CD4-positive, alpha-beta T cell treated with Interleukin-6 for 4 hours (primary cell): ENCODE data around the gene ANO5.
A peak's percentile ranks its signal among the peaks of the same experiment; 100 is the strongest.
"Not testable (repeated sequence)": the region's sequence is repeated elsewhere in the genome, so short reads cannot be mapped to it uniquely, and the experiment has no call there.

Experiments
- DNase-seq: peaks from one replicate; pipeline ENCODE4 v3.0.0-alpha.2; 2020; ENCODE audit warnings: mixed read lengths

ANO5 gene

DNA sequence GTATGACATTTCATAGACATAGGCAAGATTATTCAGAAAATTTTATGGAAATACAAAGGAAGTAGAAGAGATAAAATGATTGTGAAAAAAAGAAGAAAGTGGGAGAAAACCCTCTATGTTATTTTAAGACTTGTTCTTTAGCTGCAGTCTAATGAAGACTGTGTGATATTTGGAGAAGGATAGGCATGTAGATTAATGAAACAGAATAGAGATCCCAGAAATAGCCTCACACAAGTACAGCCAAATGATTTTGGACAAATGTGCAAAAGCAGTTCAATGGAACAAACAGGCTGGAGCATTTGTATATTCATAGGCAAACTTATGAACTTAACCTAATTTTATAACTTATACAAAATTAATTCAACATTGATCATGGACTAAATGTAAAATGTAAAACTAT lies 14.3 kb downstream of the ANO5 start:
- DNase-seq = no peak

DNA sequence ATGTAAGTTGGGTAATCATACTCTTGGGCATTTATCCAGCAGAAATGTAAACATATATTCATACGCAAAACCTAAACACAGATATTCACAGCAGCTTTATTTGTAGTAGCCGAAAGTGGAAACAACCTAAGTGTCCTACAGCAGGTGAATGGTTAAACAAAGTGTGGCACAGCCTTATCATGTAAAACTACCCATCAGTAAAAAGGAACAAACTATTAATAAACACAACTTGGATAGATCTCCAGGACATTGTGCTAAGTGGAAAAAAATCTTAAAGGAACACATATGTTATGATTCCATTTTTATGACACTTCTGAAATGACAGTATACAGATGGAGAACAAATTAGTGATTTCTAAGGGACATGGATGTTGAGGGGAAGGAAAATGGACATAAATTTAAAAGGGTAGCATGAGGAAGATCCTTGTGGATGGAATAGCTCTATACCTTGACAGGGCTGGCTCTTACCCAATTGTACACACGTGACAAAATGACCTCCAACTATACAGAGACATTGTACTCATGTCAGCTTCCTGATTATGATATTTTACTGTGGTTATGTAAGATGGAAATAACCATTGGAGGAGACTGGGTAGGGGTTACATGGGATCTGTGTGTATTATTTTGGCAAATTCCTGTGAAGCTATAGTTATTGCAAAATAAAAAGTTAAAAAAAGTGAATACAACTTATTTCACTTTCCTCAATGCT lies 15.4 kb downstream of the ANO5 start:
- DNase-seq = no peak

DNA sequence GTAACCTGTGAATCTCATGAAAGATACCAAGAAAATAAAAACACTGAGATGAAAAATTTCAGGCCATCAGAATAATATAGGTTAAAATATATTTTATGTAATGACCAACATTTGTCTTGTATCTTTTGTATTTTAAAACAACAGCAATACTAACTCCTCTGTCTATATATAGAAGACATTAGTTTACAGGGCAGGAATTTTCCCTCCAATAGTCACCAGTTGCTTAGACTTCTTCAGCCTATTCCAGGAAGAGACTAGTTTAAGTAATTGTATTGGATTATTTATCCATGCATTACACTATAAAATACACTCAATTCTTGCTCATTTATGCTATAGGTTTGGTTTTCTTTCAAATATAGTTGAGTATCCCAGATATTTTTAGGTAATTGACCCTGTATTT lies 24.1 kb downstream of the ANO5 start:
- no peak for DNase-seq

DNA sequence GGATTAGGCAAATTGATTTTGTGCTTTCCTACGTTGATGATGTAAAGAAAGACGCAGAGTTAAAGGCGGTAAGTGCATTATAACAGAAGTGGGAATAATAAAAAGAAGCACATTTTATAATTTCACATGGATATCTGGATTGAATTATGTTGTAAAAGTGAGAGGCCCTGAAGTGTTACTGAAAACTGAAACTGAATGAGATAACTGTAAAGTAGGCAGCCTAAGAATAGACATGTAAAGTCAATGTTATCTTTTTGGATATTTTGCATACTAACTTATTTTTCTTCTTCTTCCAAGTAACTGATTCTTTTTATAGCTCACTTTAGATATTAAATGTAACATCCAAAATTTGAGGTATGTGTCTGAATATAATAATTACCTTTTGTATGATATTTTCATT lies 28.3 kb downstream of the ANO5 start:
- no peak for DNase-seq

DNA sequence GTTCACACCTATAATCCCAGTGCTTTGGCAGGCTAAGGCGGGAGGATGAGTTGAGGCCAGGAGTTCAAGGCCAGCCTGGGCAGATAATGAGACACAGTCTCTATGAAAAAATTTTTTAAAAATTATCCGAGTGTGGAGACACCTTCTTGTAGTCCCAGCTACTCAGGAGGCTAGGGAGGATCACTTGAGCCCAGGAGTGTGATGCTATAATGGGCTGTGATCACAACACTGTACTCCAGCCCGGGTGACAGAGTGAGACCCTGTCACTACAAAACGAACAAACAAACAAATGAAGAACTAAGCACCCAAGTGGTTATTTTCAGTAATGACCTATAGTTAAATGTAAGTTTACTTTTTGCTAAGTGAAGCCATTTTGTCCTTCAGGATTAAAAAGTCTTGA lies 32.3 kb downstream of the ANO5 start:
- no peak for DNase-seq

DNA sequence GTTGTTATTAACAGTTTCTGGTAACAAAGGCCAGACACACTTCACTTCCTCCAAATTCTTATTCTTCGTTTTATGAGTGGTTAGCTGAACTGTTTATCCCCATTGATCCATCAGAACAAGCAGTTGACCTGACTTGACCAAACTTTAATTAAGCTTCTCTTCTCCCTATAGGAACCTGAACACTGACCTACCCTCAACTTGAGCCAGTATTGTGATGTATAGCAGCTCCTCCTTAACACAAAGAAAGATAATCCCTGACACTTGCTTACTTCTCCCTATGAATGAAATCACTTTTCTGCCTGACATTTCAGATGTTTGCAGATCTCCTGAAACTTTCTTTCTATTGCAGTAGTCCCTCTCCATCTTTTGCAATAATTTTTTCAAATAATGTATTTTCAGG lies 41.9 kb downstream of the ANO5 start:
- DNase-seq = no peak

DNA sequence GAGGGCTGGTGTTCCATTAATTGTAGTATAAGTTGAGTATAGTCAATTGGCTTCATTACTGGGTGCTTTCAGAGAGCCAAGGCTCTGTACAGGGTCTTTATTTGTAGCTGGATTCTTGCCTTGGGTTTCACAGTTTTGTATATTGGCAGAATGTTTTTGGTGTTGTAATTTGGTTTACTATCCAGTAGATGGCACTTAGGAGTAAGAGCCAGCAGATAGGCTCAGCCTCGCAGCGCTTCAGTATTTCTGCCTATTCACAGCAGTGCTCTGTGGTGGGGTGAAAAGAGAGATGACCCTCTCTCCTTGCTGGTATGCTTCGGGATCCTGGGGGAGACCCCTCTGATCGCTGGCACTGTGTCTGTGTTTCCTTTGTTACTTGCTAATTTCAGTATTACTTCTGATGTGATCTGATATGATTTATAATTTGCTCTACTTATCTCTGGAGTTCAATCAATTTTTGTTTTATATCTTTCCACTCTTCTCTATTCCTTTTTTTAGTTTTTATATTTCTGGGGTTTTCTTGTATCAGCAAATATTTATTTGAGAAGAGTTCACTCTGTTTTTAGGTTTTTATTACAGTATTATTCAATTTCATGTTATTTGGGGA lies 52.2 kb downstream of the ANO5 start:
- peak; percentile 7 for DNase-seq

DNA sequence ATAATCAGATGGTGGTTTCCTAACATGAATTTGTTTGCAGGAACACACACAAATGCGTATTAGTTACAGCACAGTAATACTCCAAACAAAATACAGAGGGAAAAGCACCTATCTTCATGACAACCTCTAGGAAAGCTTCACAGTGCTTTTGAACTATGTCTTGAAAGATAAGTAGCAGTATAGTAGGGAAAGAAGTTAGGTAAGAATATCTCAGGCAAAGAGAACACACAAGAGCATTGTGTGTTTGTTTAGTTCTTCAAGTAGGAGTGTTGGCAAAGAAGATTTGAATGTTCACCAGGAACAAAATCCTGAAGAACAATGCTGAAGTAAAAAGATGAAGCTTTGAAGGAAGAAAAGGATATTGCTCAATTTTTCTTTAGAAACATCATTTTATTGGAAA lies 54.1 kb downstream of the ANO5 start:
- no peak for DNase-seq

DNA sequence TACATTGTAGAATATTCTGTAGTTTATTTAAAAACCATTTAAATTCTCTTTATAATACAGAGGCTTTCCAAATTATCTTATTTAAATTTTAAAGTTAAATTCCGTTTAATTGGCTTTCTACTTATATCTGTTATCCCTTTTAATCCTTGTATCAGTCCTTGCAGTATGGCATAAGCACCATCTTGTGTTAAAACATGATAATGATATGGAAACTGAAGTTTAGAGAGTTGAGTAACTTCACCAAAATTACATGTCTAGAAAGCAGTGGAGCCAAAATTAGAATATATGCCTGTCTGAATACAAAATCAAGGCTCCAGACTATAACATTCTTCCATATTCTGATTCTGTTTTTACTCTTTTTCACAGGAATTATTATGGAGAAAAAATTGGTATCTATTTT lies 57.0 kb downstream of the ANO5 start:
- no peak for DNase-seq

DNA sequence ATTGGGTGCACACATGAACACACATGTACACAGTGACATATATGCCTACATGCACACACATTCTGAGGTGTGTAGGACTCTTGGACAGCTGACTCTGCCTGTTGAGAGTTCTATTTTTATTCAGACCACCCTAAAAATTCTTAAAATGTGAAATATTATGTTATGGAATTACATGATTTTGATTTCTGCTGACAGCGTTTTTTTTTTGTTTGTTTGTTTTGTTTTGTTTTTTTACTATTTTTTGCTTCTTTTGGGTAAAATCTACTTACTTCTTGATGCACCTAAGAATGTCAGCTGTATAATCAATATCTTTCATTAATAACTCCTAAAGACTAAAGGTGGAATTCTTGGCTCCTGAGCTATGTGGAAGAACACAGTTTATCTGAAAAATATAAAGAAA lies 64.0 kb downstream of the ANO5 start:
- no peak for DNase-seq

DNA sequence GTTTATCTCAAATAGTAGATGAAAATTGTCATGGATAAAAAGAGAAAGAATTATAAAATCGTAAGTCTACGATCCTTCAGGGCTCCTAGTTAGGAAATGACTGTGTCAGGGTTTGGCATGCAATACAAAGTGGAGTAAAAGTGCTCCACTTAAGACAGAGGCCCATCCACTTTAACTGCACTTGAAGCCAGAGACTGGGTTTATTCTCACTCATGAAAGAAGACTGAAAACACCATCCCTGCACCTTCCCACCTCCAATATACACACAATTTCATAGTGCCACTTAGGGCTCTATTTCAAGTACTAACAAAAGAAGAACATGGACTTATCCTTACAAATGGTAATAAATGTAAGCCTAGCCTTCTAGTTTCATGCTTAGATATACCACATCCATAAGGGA lies 70.7 kb downstream of the ANO5 start:
- no peak for DNase-seq

DNA sequence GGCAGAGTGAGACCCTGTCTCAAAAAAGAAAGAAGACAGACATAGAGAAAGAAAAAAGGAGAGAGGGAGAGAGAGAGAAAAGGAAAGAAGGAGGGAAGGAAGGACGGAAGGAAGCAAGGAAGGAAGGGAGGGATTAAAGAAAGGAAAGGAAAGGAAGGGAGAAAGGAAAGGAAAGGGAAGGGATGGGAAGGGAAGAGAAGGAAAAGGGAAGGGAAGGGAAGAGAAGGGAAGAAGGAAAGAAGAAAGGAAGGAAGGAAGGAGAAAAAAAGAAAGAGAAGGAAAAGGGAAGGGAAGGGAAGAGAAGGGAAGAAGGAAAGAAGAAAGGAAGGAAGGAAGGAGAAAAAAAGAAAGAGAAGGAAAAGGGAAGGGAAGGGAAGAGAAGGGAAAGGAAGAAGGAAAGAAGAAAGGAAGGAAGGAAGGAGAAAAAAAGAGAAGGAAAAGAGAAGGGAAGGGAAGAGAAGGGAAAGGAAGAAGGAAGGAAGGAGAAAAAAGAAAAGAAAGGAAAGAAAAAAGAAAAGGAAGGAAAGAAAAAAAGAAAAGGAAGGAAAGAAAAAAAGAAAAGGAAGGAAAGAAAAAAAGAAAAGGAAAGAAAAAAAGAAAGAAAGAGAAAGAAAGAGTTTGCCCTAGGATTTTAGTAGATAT lies 76.2 kb downstream of the ANO5 start:
- DNase-seq = not testable (repeated sequence)

DNA sequence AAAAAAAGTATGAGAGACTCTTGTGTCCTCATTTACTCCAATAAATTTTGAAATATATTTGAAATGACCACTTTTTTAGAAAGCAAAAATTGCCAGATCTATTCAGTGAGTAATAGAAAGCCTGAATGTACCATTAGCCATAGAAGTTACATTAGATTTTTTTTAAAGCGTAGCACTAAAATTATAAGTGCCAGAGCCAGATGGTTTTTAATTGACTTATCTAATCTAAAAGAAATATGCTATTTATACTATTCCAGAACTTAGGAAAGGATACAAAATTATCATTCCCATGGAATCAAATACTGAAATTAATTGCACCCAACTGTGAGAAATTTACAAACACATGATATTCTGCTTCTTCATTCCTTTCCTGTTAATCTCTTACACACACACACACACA lies 80.9 kb downstream of the ANO5 start:
- no peak for DNase-seq

DNA sequence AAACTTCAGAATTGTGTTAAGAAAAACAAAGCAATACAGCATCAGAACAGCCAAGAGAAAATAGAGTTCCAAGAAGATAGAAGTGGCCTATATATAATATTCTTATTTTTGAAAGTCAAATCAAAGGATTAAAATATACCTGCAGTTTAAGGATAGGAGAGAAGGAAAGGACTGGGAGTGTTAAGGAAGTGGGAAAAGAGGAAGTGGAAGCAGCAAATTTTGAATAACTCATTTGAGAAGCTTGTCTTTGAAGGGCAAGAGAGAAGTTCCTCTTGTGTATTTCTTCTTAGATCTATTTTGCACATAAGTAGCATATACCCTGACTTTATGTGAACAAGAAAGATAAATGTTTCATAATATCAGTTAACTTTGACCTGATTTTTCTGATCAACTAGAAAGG lies 82.7 kb downstream of the ANO5 start:
- no peak for DNase-seq

DNA sequence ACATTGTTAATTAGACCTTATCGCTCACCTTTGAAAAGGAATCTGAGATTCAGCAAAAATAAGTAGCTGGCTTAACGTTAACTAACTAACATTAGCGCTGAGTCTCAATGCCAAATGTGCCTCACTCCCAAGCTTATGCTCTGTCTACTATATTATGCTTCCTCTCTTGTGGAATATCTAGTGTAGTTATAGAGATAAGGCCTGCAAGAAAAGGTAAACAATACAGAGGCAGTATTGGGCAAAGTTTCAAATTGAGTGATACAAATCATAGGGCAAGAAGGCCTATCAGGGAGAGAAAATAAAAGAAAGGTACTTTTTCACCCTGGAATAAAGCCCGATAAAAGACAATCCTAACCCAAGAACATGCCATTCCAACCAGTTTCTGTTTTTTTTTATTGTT lies 83.7 kb downstream of the ANO5 start:
- no peak for DNase-seq

DNA sequence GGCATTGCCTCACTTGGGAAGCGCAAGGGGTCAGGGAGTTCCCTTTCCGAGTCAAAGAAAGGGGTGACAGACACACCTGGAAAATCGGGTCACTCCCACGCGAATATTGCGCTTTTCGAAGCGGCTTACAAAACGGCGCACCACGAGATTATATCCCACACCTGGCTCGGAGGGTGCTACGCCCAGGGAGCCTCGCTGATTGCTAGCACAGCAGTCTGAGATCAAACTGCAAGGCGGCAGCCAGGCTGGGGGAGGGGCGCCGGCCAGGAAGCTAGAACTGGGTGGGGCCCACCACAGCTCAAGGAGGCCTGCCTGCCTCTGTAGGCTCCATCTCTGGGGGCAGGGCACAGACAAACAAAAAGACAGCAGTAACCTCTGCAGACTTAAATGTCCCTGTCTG lies 92.1 kb downstream of the ANO5 start:
- not testable (repeated sequence) for DNase-seq

DNA sequence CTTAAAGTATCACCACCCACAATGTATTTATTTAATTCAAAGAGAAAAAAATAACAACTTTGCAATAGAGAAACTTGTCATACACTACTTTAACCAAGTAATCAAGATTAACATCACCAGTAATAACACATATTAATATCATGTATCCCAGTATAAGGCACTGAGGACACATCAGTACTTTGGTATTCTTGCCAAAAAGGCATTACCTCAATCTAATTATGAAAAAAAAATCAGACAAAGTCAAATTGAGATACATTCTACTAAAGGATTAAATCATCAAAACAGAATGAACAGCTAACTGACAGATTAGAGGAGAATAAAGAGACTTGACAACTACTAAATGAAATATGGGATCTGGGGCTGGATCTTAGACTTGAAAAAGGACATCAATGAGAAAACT lies 109.5 kb downstream of the ANO5 start:
- no peak for DNase-seq

DNA sequence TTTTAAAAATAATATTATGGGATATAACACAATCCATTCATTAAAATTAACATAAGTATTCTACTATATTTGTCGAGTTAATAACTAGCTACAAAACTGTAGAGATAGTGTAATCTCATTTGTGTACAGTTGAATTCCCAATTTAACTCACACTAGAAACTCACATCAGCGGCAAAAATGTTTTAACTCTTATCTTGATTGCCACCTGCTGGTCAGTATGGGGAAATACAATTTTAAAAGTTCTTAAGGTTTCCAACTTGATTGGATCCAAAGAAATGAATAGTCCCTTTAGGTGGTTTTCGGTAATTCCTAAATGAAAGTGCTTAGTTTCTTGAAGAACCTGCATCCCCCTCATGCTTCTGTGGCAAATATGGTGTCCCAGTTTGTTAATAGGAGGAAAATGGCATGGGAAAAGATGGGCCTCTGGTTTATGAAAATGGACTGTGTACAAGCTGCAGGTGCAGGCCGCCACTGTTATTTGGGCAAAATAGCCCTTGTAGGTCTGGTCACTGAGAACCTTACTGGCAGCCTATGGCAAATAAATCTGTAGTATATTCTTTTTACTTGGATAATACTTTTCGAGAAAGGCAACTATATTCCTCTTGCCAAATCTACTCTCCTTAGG lies 111.6 kb downstream of the ANO5 start:
- DNase-seq = no peak

DNA sequence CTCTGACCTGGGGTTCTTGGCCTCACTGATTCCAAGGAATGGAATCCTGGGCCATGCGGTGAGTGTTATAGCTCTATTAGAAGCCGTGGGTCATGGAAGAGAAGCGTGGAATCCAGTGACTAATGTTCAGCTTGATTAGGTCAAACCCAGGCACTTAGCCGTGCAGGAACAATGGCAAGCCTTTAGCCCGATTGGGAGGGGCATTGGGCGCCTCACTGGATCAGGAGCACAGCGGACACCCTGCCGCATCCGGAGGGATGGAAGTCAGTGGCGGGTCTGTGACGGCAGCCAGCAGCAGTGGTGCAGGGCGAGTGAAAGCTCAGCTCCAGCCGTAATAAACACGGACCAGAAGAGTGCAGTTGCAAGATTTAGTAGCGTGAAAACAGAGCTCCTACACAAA lies 124.8 kb downstream of the ANO5 start:
- DNase-seq = no peak

DNA sequence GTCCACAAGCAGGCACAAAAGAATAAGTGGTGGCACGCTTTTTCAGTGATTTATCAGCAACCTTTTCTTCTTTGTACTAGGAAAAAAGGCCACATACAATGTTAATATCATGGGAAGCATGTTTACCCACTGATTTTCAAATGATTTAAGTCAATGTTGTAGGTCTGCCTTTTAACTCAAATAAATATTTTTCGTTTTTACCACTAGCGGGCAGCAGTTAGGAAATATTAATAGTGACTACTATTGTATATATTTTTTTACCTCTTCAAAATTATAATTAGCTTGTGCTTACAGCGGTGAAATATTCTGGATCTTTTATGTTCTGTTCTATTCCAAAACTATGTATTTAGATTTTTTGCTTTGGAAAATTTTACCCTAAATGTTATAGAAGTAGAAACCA lies 138.9 kb downstream of the ANO5 start:
- no peak for DNase-seq
